Stimulated activated CD4-positive, alpha-beta T cell treated with anti-CD3 and anti-CD28 coated beads, Interleukin-1b, Interleukin-23, amount 100 ng/mL, for 1 hour (primary cell): ENCODE results near the gene SSC4D.
"Not testable (repeated sequence)": the region's sequence is repeated elsewhere in the genome, so short reads cannot be mapped to it uniquely, and the experiment has no call there.

ENCODE experiments used
- DNase-seq, 2 donors: peaks; one replicate each; pipeline ENCODE4 v3.0.0-alpha.2; 2020; ENCODE audit warnings: low read depth in 2 of 2

SSC4D gene

GRCh38 chr7:76383089-76383944, 26.2 kb downstream of the SSC4D start:
- no peak for DNase-seq

- DNase-seq = no peak
Measured at GRCh38 chr7:76381814-76382213, 27.7 kb downstream of the SSC4D start.

GRCh38 chr7:76380623-76380966, 28.9 kb downstream of the SSC4D start:
- no peak for DNase-seq

GRCh38 chr7:76377186-76377918, 32.1 kb downstream of the SSC4D start:
- no peak for DNase-seq

- DNase-seq = no peak
Measured at GRCh38 chr7:76375251-76375650, 34.2 kb downstream of the SSC4D start.

GRCh38 chr7:76372984-76373833, 36.3 kb downstream of the SSC4D start:
- no peak for DNase-seq

- no peak for DNase-seq
Measured at GRCh38 chr7:76371396-76371795, 38.1 kb downstream of the SSC4D start.

- DNase-seq = no peak
Measured at GRCh38 chr7:76369018-76369417, 40.5 kb downstream of the SSC4D start.

GRCh38 chr7:76368190-76368589, 41.3 kb downstream of the SSC4D start:
- DNase-seq = no peak

- DNase-seq = no peak
Measured at GRCh38 chr7:76364198-76364584, 45.3 kb downstream of the SSC4D start.

- DNase-seq = not testable (repeated sequence)
Measured at GRCh38 chr7:76363754-76364153, 45.7 kb downstream of the SSC4D start.

- DNase-seq = no peak
Measured at GRCh38 chr7:76359978-76360638, 49.4 kb downstream of the SSC4D start.

GRCh38 chr7:76359111-76359977, 50.2 kb downstream of the SSC4D start:
- peak; percentile 83 to 88 for DNase-seq

GRCh38 chr7:76358481-76359110, 50.9 kb downstream of the SSC4D start, which contains the start of gene YWHAG:
TSS of gene YWHAG (minus strand) at chr7:76358991. CDS start at chr7:76358808, 183 bp downstream.
- peak; percentile 72 to 74 for DNase-seq

GRCh38 chr7:76358011-76358480, 51.5 kb downstream of the SSC4D start:
- DNase-seq = peak in 1 of 2 donors; percentile 33

GRCh38 chr7:76357475-76358010, 52.0 kb downstream of the SSC4D start:
- no peak for DNase-seq

- DNase-seq = no peak
Measured at GRCh38 chr7:76356823-76357222, 52.7 kb downstream of the SSC4D start.

- DNase-seq = no peak
Measured at GRCh38 chr7:76356115-76356514, 53.4 kb downstream of the SSC4D start.

- no peak for DNase-seq
Measured at GRCh38 chr7:76354981-76355730, 54.3 kb downstream of the SSC4D start.
